ENCODE results near the gene SF1. TPM values are rescaled to one million over a fixed set of nuclear protein-coding genes. Genes with fewer than 3 reads are reported as not detected.

Gene SF1
- total and polyA plus RNA-seq, 2 experiments from 2014 or later: 62.2 to 81.6 TPM

GRCh38 chr11:64754919-64755662, 23.3 kb downstream of the SF1 start:
- no peak overlapping the region for H3K4me2 ChIP-seq (ENCODE audit: unreplicated experiment)
- H3K9me3 ChIP-seq (ENCODE audit: low read depth): no peaks in the 10 kb centered on the region
- no peaks in the 10 kb centered on the region for H4K20me1 ChIP-seq (ENCODE audit: insufficient read depth)
- H2AFZ ChIP-seq: no peak overlapping the region
- H3K79me2 ChIP-seq (ENCODE audit: insufficient read depth): no peaks in the 10 kb centered on the region
- no peak overlapping the region for H3K27ac ChIP-seq
- TF ChIP-seq EZH2 (IDR thresholded peaks at IDR 0.05; ENCODE audit: insufficient read depth, poor library complexity, severe bottlenecking): no peak
- TF ChIP-seq EZH2phosphoT487 (IDR thresholded peaks at IDR 0.05; ENCODE audit: insufficient read depth, low read depth): no peak
- no peak overlapping the region for H3K4me3 ChIP-seq
- WGBS, 2 experiments (ENCODE audit: low coverage in 1 of 2, low lambda C conversion rate in 2 of 2, missing lambda C conversion rate in 2 of 2): 89 to 90% methylated on average over 21 of the region's 21 CpGs
- H3F3A ChIP-seq (ENCODE audit: insufficient read depth): no peaks in the 10 kb centered on the region
- no peak for DNase-seq
- H3K27me3 ChIP-seq (replicated peaks; ENCODE audit: insufficient read depth): no peaks in the 10 kb centered on the region
- H3K9ac ChIP-seq: no peak overlapping the region
- H3K4me1 ChIP-seq (ENCODE audit: insufficient read depth): no peaks in the 10 kb centered on the region
- no peaks in the 10 kb centered on the region for H3K9me2 ChIP-seq (ENCODE audit: insufficient read depth)
- in situ Hi-C loops (cut with MboI): no loop called here
- no peaks in the 10 kb centered on the region for H3K36me3 ChIP-seq (ENCODE audit: low read depth)

GRCh38 chr11:64754124-64754918, 24.0 kb downstream of the SF1 start:
- no peak overlapping the region for H2AFZ ChIP-seq
- in situ Hi-C loops (cut with MboI): no loop called here
- no peaks in the 10 kb centered on the region for H4K20me1 ChIP-seq (ENCODE audit: insufficient read depth)
- no peak overlapping the region for H3K27ac ChIP-seq
- no peaks in the 10 kb centered on the region for H3K79me2 ChIP-seq (ENCODE audit: insufficient read depth)
- H3K9ac ChIP-seq: no peak overlapping the region
- no peak overlapping the region for H3K4me3 ChIP-seq
- no peaks in the 10 kb centered on the region for H3K9me2 ChIP-seq (ENCODE audit: insufficient read depth)
- H3K4me2 ChIP-seq (ENCODE audit: unreplicated experiment): no peak overlapping the region
- WGBS, 2 experiments (ENCODE audit: low coverage in 1 of 2, low lambda C conversion rate in 2 of 2, missing lambda C conversion rate in 2 of 2): 86 to 89% methylated on average over 22 to 26 of the region's 26 CpGs
- H3K9me3 ChIP-seq (ENCODE audit: low read depth): no peaks in the 10 kb centered on the region
- no peaks in the 10 kb centered on the region for H3F3A ChIP-seq (ENCODE audit: insufficient read depth)
- DNase-seq: no peak
- no peaks in the 10 kb centered on the region for H3K27me3 ChIP-seq (replicated peaks; ENCODE audit: insufficient read depth)
- TF ChIP-seq EZH2phosphoT487 (IDR thresholded peaks at IDR 0.05; ENCODE audit: insufficient read depth, low read depth): no peak
- no peak for TF ChIP-seq EZH2 (IDR thresholded peaks at IDR 0.05; ENCODE audit: insufficient read depth, poor library complexity, severe bottlenecking)
- H3K36me3 ChIP-seq (ENCODE audit: low read depth): no peaks in the 10 kb centered on the region
- no peaks in the 10 kb centered on the region for H3K4me1 ChIP-seq (ENCODE audit: insufficient read depth)

GRCh38 chr11:64753380-64754123, 24.8 kb downstream of the SF1 start:
- no peak for DNase-seq

GRCh38 chr11:64753019-64753379, 25.3 kb downstream of the SF1 start:
- Histone ChIP-seq H3K36me3 (ENCODE audit: low read depth) (no peaks in the 10 kb centered on the region), H3K27ac (no peak overlapping the region), H3K4me1 (ENCODE audit: insufficient read depth) (peaks cover 9% of the 10 kb centered on the region), H3K9me2 (ENCODE audit: insufficient read depth) (no peaks in the 10 kb centered on the region), H3K4me2 (ENCODE audit: unreplicated experiment) (no peak overlapping the region), H3K79me2 (ENCODE audit: insufficient read depth) (no peaks in the 10 kb centered on the region), H4K20me1 (ENCODE audit: insufficient read depth) (no peaks in the 10 kb centered on the region), H3K9ac (no peak overlapping the region), H2AFZ (no peak overlapping the region), H3F3A (ENCODE audit: insufficient read depth) (peaks cover 11% of the 10 kb centered on the region), H3K27me3 (replicated peaks; ENCODE audit: insufficient read depth) (no peaks in the 10 kb centered on the region), H3K9me3 (ENCODE audit: low read depth) (no peaks in the 10 kb centered on the region), H3K4me3 (no peak overlapping the region)
- DNase-seq: no peak
- TF ChIP-seq EZH2 (IDR thresholded peaks at IDR 0.05; ENCODE audit: insufficient read depth, poor library complexity, severe bottlenecking) (no peak), EZH2phosphoT487 (IDR thresholded peaks at IDR 0.05; ENCODE audit: insufficient read depth, low read depth) (no peak)
- WGBS, 2 experiments (ENCODE audit: low coverage in 1 of 2, low lambda C conversion rate in 2 of 2, missing lambda C conversion rate in 2 of 2): 93 to 95% methylated on average over 7 of the region's 7 CpGs
- in situ Hi-C loops (cut with MboI): no loop called here

More at GRCh38 chr11:64753380-64754123, 24.8 kb downstream of the SF1 start:
- Histone ChIP-seq H3F3A (ENCODE audit: insufficient read depth) (peaks cover 5% of the 10 kb centered on the region), H3K4me3 (no peak overlapping the region), H3K79me2 (ENCODE audit: insufficient read depth) (no peaks in the 10 kb centered on the region), H3K36me3 (ENCODE audit: low read depth) (no peaks in the 10 kb centered on the region), H3K27ac (no peak overlapping the region), H3K9ac (no peak overlapping the region), H4K20me1 (ENCODE audit: insufficient read depth) (no peaks in the 10 kb centered on the region), H3K4me2 (ENCODE audit: unreplicated experiment) (no peak overlapping the region), H3K27me3 (replicated peaks; ENCODE audit: insufficient read depth) (no peaks in the 10 kb centered on the region), H3K9me3 (ENCODE audit: low read depth) (no peaks in the 10 kb centered on the region), H3K4me1 (ENCODE audit: insufficient read depth) (peaks cover 4% of the 10 kb centered on the region; the same call in 1 of the 2 replicates), H3K9me2 (ENCODE audit: insufficient read depth) (no peaks in the 10 kb centered on the region), H2AFZ (no peak overlapping the region)
- no peak for TF ChIP-seq EZH2 (IDR thresholded peaks at IDR 0.05; ENCODE audit: insufficient read depth, poor library complexity, severe bottlenecking)
- TF ChIP-seq EZH2phosphoT487 (IDR thresholded peaks at IDR 0.05; ENCODE audit: insufficient read depth, low read depth): no peak
- WGBS, 2 experiments (ENCODE audit: low coverage in 1 of 2, low lambda C conversion rate in 2 of 2, missing lambda C conversion rate in 2 of 2): 90% methylated on average over 21 to 43 of the region's 43 CpGs
- in situ Hi-C loops (cut with MboI): no loop called here
